ENCODE measurements around the gene TUBA4B. TPM values are rescaled to one million over a fixed set of nuclear protein-coding genes. Genes with fewer than 3 reads are reported as not detected.

Gene TUBA4B
- total RNA-seq, 1 experiment from 2014 or later: not detected

GRCh38 chr2:219270055-219270372 is 17.0 kb downstream of the TUBA4B start:
- DNase-seq (ENCODE audit: low spot score): no peak
- in situ Hi-C loops (cut with HindIII; ENCODE audit: low sequenced_read_pairs): no loop called here

DNA sequence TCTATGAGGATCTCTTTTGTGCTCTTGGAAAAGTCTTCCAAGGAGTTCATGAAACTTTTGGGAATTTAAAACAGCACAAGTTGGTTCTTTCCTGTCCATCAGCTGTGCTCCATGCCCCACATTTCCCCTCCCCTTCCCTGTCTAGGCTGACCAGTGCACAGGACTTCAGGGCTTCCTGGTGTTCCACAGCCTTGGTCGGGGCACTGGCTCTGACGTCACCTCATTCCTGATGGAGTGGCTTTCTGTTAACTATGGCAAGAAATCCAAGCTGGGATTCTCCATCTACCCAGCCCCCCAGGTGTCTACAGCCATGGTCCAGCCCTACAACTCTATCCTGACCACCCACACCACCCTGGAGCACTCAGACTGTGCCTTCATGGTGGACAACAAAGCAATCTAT is 18.0 kb downstream of the TUBA4B start:
- in situ Hi-C loops (cut with HindIII; ENCODE audit: low sequenced_read_pairs): no loop called here
- DNase-seq (ENCODE audit: low spot score): no peak

- no peak for DNase-seq (ENCODE audit: low spot score)
- in situ Hi-C loops (cut with HindIII; ENCODE audit: low sequenced_read_pairs): no loop called here
These were observed 19.3 kb downstream of the TUBA4B start for GRCh38 chr2:219272356-219272755.

GRCh38 chr2:219272995-219273394 is 20.0 kb downstream of the TUBA4B start:
- no peak for DNase-seq (ENCODE audit: low spot score)
- in situ Hi-C loops (cut with HindIII; ENCODE audit: low sequenced_read_pairs): no loop called here

- no peak for DNase-seq (ENCODE audit: low spot score)
- in situ Hi-C loops (cut with HindIII; ENCODE audit: low sequenced_read_pairs): no loop called here
These were observed 20.9 kb downstream of the TUBA4B start for GRCh38 chr2:219273937-219274336.

- in situ Hi-C loops (cut with HindIII; ENCODE audit: low sequenced_read_pairs): no loop called here
- no peak for DNase-seq (ENCODE audit: low spot score)
These were observed 21.4 kb downstream of the TUBA4B start for GRCh38 chr2:219274361-219274921.

DNA sequence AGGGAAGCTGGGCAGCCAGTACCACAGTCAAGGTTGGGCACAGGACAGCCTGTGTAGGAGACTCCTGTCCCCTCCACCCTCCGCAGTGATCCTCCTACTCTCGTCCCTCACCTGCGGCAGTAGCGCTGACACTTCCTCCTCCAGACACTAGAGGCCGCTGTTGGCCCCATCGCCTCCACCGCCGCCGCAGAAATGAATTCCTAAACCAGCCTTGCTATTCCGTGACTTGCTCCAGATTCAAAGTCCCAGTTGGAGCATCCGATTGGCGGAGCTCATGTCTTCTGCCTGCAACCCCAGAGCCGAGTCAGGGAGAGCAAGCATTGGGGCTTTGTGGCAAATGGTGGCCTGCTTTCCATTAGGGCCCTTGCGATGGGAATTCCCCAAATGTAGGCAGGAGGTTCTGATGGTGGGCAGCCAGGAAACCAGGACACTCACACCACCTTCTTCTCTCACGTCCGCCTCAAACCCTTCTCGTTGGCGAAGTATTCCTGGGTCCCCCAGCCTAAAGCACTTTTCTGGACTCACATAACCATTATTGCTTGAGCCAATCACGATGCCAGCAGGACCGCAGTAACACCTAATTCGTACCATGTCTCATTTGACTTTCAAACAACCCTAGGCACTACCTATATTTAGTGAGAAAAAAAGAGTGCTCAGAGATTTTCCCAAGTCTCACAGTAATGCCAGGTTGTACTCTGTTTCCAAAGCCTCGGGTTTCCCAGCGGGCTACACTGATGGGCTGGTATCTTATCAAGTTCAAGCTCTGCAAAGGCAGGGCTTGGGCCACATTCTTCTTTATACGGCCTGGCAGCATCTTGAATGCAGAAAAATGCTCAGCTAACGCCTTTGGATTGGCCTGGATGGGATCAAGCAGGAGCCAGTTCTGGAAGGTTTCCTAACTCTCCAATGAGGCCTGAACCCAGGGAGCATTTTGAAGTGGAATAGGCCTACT is 24.9 kb downstream of the TUBA4B start:
- peak; percentile 89 for DNase-seq (ENCODE audit: low spot score)
- in situ Hi-C loops (cut with HindIII; ENCODE audit: low sequenced_read_pairs): no loop called here

GRCh38 chr2:219278655-219279150 is 25.7 kb downstream of the TUBA4B start:
- in situ Hi-C loops (cut with HindIII; ENCODE audit: low sequenced_read_pairs): no loop called here
- no peak for DNase-seq (ENCODE audit: low spot score)

DNA sequence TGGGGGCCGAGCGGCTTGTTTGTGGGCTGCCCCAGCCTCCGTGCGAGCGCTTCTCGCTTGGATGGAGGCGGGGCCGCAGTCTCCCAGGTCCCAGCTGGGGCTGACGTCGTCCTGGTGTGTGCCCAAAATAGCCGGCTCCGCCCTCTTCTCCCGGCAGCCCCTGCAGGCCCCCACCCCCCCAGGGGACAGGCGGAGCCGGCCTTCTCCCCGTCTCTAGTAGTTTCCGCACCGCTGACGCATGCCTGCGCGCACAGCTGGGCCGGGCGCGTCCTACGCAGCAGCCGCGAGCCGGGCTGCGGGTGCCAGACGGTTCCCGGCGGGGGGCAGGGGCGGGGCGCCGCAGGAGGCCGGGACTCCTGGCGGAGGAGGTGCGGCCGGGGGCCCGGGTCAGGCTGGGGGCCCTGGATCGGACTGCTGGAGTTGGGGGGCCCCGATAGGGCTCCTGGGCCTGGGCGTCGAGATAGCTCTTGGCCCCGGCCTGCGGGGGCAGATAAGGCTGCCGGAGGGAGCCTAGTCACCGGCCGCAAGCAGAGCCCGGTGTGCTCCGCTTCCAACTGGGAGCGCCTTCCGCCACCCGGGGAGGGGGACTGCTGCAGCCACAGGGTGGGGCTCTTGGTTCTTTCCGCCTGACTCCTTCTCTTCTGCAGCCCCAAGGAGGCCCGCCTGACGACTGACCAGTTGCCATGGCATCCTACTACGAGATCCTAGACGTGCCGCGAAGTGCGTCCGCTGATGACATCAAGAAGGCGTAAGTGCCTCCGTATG is 26.3 kb downstream of the TUBA4B start, which contains the start of gene DNAJB2:
TSS of gene DNAJB2 (plus strand) at position 216 of the 765 bp plus-strand sequence. CDS start at position 684, 468 bp downstream.
- peak; percentile 98 for DNase-seq (ENCODE audit: low spot score)
- in situ Hi-C loops (cut with HindIII; ENCODE audit: low sequenced_read_pairs): no loop called here

DNA sequence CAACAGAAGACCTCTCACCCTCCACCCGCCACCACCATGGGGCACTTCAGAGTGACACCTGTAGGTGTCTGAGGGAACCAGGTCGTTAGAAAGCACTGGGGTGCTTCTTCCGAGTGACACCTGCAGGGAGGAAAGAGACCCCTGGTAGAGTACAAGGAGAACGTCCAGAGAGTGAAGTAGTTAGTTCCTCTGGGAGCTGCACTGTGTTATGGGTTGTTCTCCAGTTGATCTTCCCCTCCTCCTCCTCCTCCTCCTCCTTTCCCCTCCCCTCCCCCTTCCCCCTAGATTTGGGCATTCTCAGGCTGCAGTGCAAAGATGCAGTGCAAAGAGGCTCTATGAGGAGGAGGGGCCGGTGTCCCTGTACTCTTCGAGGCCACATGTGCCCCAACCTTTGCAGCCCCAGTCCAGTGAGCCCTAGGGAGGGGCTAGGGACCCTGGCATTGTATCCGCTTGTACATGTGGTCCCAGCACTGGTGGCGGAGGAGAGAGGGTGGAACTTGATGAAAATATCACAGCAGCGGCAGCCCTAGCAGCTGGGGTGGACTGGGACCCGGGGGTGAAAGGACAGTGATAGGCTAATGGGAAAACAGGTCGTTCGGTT is 27.0 kb downstream of the TUBA4B start:
- in situ Hi-C loops (cut with HindIII; ENCODE audit: low sequenced_read_pairs): no loop called here
- no peak for DNase-seq (ENCODE audit: low spot score)

GRCh38 chr2:219280651-219281050 is 27.6 kb downstream of the TUBA4B start:
- DNase-seq (ENCODE audit: low spot score): no peak
- in situ Hi-C loops (cut with HindIII; ENCODE audit: low sequenced_read_pairs): no loop called here

DNA sequence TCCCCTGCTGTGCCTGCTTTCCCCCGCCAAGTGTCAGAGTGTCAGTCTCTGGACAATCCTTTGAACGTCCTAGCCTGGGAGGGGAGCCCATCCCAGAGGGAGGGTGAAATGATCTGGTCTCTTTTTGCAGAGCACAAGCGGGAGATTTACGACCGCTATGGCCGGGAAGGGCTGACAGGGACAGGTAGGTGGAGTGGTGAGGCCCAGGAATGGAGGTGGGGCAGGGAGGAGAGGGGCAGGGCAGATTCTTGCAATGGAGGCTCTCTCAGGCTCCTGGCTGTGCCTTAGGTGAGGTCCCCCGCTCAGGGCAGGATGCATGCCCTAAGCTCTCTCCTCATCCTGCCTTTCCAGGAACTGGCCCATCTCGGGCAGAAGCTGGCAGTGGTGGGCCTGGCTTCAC is 28.5 kb downstream of the TUBA4B start:
- DNase-seq (ENCODE audit: low spot score): no peak
- in situ Hi-C loops (cut with HindIII; ENCODE audit: low sequenced_read_pairs): no loop called here

- in situ Hi-C loops (cut with HindIII; ENCODE audit: low sequenced_read_pairs): no loop called here
- peak; percentile 57 for DNase-seq (ENCODE audit: low spot score)
These were observed 29.3 kb downstream of the TUBA4B start for GRCh38 chr2:219282375-219282774.

- no peak for DNase-seq (ENCODE audit: low spot score)
- in situ Hi-C loops (cut with HindIII; ENCODE audit: low sequenced_read_pairs): no loop called here
These were observed 30.0 kb downstream of the TUBA4B start for GRCh38 chr2:219282943-219283581.

DNA sequence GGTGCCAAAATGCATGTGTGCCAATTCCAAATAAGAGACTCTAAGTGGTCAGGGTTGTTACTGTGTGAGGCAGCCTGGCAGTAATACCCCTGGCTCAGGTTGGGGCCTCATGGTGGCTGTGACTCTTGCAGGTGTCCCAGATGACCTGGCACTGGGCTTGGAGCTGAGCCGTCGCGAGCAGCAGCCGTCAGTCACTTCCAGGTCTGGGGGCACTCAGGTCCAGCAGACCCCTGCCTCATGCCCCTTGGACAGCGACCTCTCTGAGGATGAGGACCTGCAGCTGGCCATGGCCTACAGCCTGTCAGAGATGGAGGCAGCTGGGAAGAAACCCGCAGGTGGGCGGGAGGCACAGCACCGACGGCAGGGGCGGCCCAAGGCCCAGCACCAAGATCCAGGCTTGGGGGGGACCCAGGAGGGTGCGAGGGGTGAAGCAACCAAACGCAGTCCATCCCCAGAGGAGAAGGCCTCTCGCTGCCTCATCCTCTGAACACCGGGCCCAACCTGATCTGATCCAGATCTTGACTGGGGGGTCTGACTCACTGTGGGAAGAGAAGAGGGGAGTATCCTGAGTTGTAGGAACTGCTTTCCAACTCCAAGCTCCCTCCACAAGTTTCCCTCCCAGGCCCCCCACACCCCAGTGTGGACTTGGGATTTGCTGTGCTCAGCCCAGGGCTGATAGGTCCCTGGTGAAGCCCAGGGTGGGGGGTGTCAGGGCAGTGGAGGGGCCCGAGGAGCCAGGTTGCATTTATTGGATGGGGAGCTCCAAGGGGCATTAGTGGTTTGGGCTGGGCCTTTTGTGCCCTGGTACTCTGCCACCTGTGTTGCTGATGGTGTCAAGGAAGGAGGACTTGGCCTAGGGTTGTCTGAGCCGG is 31.7 kb downstream of the TUBA4B start:
- in situ Hi-C loops (cut with HindIII; ENCODE audit: low sequenced_read_pairs): no loop called here
- DNase-seq (ENCODE audit: low spot score): no peak

DNA sequence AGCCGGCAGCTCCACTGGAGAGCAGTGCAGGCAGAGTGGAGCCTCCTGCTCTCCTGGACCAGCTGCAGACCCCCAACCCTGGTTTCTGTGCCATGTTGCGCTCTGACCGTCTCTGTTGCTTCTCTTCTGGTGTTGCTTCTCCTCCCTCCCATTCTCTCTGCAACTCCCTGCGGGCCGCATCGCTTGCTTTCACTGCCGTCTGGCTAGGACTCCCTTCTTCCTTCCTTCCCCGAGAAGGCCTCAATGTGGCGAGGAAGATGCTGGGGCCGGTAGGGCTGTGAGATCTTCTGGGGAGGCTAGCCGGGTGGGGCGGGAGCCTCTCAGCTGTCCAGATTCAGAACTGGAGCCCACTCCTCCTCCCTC is 32.3 kb downstream of the TUBA4B start:
- in situ Hi-C loops (cut with HindIII; ENCODE audit: low sequenced_read_pairs): no loop called here
- no peak for DNase-seq (ENCODE audit: low spot score)

GRCh38 chr2:219285894-219286425 is 32.9 kb downstream of the TUBA4B start:
- peak; percentile 87 for DNase-seq (ENCODE audit: low spot score)
- in situ Hi-C loops (cut with HindIII; ENCODE audit: low sequenced_read_pairs): no loop called here

Data from G401 (cell line).